GM19452 (cell line): Measurements from ENCODE around the gene CCDC154.
A peak's percentile ranks its signal among the peaks of the same experiment; 100 is the strongest.

Experiments
- ATAC-seq: cut with Tn5 transposase; IDR thresholded peaks from one replicate; pipeline ENCODE4 v1.9.1; 2021; ENCODE audit not compliant: unreplicated experiment

The CCDC154 gene

GRCh38 chr16:1427473-1428461 lies 16.6 kb downstream of the CCDC154 start:
- no peak for ATAC-seq

- no peak for ATAC-seq
Measured at GRCh38 chr16:1426734-1427471, 17.5 kb downstream of the CCDC154 start.

GRCh38 chr16:1425616-1426370 lies 18.6 kb downstream of the CCDC154 start:
- ATAC-seq, result no peak

- no peak for ATAC-seq
Measured at GRCh38 chr16:1424028-1424427, 20.3 kb downstream of the CCDC154 start.

- no peak for ATAC-seq
Measured at GRCh38 chr16:1422076-1422475, 22.3 kb downstream of the CCDC154 start.

- ATAC-seq, result peak; percentile 12
Measured at GRCh38 chr16:1420111-1420539, 24.2 kb downstream of the CCDC154 start.

- no peak for ATAC-seq
Measured at GRCh38 chr16:1416521-1416941, 27.8 kb downstream of the CCDC154 start.

GRCh38 chr16:1414532-1415260 lies 29.7 kb downstream of the CCDC154 start, which contains the start of gene UNKL:
UNKL (minus strand) TSS chr16:1414704; CDS start chr16:1414691, 13 bp downstream.
- no peak for ATAC-seq

GRCh38 chr16:1413684-1414531 lies 30.4 kb downstream of the CCDC154 start:
- no peak for ATAC-seq

GRCh38 chr16:1412847-1413246 lies 31.5 kb downstream of the CCDC154 start:
- no peak for ATAC-seq

- ATAC-seq, result peak; percentile 69
Measured at GRCh38 chr16:1408171-1408837, 36.1 kb downstream of the CCDC154 start.

- ATAC-seq, result no peak
Measured at GRCh38 chr16:1407753-1408152, 36.6 kb downstream of the CCDC154 start.

- no peak for ATAC-seq
Measured at GRCh38 chr16:1403733-1404132, 40.6 kb downstream of the CCDC154 start.

- ATAC-seq, result no peak
Measured at GRCh38 chr16:1403036-1403435, 41.3 kb downstream of the CCDC154 start.

- ATAC-seq, result no peak
Measured at GRCh38 chr16:1401758-1402154, 42.6 kb downstream of the CCDC154 start.

- no peak for ATAC-seq
Measured at GRCh38 chr16:1401061-1401757, 43.1 kb downstream of the CCDC154 start.

GRCh38 chr16:1398826-1399581 lies 45.4 kb downstream of the CCDC154 start:
- ATAC-seq, result no peak

GRCh38 chr16:1398351-1398750 lies 46.0 kb downstream of the CCDC154 start:
- ATAC-seq, result no peak
